ENCODE measurements around the gene CSH2. TPM values are rescaled to one million over a fixed set of nuclear protein-coding genes. Genes with fewer than 3 reads are reported as not detected.
"Not testable (repeated sequence)": the region's sequence is repeated elsewhere in the genome, so short reads cannot be mapped to it uniquely, and the experiment has no call there.

Gene CSH2
- total RNA-seq, 1 donor from 2014 or later = not detected

GRCh38 chr17:63880706-63881105 lies 7.2 kb upstream of the CSH2 start:
- no peak overlapping the region for H3K4me3 ChIP-seq (ENCODE audit: low read depth, low read length)
- TF ChIP-seq, protein P1, sequence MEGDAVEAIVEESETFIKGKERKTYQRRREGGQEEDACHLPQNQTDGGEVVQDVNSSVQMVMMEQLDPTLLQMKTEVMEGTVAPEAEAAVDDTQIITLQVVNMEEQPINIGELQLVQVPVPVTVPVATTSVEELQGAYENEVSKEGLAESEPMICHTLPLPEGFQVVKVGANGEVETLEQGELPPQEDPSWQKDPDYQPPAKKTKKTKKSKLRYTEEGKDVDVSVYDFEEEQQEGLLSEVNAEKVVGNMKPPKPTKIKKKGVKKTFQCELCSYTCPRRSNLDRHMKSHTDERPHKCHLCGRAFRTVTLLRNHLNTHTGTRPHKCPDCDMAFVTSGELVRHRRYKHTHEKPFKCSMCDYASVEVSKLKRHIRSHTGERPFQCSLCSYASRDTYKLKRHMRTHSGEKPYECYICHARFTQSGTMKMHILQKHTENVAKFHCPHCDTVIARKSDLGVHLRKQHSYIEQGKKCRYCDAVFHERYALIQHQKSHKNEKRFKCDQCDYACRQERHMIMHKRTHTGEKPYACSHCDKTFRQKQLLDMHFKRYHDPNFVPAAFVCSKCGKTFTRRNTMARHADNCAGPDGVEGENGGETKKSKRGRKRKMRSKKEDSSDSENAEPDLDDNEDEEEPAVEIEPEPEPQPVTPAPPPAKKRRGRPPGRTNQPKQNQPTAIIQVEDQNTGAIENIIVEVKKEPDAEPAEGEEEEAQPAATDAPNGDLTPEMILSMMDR (conservative IDR thresholded peaks at IDR 0.05; ENCODE audit: low read depth, low read length) = no peak
- DNase-seq (ENCODE audit: low read depth) = no peak

DNA sequence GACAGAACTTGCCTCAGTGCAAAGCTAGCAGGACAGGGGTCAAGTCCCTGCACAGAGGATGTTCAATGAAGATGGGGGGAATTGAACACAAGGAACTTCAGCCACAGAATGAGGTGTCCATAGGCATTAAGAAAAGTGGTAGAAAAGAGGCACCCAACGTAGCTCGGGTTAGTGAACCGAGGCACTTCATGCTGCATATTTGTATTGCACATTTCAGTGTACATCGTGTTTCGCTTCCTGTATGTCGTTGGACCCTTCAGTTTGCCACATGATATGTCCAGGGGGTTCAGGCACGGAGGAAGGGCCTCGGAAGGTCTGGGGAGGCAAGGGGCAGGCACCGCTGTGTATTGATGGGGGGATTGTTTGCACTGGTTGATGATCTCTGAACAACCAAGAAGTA lies 4.9 kb upstream of the CSH2 start:
- not testable (repeated sequence) for DNase-seq (ENCODE audit: low read depth); H3K4me3 ChIP-seq (ENCODE audit: low read depth, low read length)

GRCh38 chr17:63874693-63875092 lies 1.2 kb upstream of the CSH2 start:
- not testable (repeated sequence) for H3K4me3 ChIP-seq (ENCODE audit: low read depth, low read length); DNase-seq (ENCODE audit: low read depth)

DNA sequence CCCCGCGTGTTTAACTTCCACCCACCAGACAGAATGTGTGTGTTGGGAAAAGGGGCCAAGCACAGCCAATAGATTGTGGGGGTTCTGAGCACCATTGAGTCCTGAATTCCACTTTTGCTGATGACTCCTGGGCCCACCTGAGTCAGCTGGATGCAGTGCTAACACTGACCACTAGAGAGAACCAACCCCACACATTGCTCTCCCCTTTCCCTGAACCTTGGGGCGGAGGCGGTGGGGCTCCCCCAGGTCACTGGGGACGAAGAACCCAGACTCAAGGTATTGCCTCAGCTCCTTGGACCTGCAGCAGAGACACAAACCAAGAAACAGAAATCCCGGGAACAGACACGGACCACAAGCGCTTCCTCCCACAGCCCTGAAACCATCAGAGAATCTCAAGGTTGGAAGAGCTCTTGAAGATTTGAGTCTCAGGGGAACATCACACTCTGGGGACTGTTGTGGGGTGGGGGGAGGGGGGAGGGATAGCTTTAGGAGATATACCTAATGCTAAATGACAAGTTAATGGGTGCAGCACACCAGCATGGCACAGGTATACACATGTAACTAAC lies 667 bp upstream of the CSH2 start:
- DNase-seq (ENCODE audit: low read depth); H3K4me3 ChIP-seq (ENCODE audit: low read depth, low read length): not testable (repeated sequence)

GRCh38 chr17:63871646-63872365 lies 1.7 kb downstream of the CSH2 start:
- not testable (repeated sequence) for H3K4me3 ChIP-seq (ENCODE audit: low read depth, low read length); DNase-seq (ENCODE audit: low read depth)

GRCh38 chr17:63870292-63870665 lies 3.2 kb downstream of the CSH2 start:
- not testable (repeated sequence) for H3K4me3 ChIP-seq (ENCODE audit: low read depth, low read length); DNase-seq (ENCODE audit: low read depth)

- DNase-seq (ENCODE audit: low read depth) = not testable (repeated sequence)
Measured at GRCh38 chr17:63869491-63870291, 3.8 kb downstream of the CSH2 start.

DNA sequence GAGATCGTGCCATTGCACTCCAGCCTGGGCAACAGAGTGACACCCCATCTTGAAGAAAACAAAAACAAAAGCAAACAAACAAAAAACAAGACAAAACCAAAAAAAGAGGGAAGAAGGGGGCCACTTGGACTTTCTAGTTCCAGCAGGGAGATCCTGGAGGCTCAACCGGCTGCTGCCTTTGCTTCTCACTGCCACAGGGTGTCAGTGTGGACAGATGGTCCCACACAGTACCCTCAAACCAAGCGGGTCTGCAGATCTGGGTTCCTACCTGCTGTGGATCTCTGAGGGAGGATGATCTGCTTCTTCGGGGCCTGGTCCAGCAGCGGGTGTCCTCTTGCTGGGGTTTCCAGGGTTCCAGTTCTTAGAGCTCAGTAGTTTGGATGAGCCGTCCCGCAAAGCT lies 6.9 kb downstream of the CSH2 start:
- H3K4me3 ChIP-seq (ENCODE audit: low read depth, low read length); DNase-seq (ENCODE audit: low read depth): not testable (repeated sequence)
- TF ChIP-seq, protein P1 (conservative IDR thresholded peaks at IDR 0.05; ENCODE audit: low read depth, low read length) = peak; percentile 25

More at GRCh38 chr17:63869491-63870291, 3.8 kb downstream of the CSH2 start:
- not testable (repeated sequence) for H3K4me3 ChIP-seq (ENCODE audit: low read depth, low read length)

- no peak for DNase-seq (ENCODE audit: low read depth)
- no peak overlapping the region for H3K4me3 ChIP-seq (ENCODE audit: low read depth, low read length)
- TF ChIP-seq, protein P1 (conservative IDR thresholded peaks at IDR 0.05; ENCODE audit: low read depth, low read length) = no peak
Measured at GRCh38 chr17:63859257-63859656, 14.2 kb downstream of the CSH2 start.

- DNase-seq (ENCODE audit: low read depth); H3K4me3 ChIP-seq (ENCODE audit: low read depth, low read length): not testable (repeated sequence)
Measured at GRCh38 chr17:63856425-63856824, 17.1 kb downstream of the CSH2 start.

All from epithelial cell of proximal tubule (primary cell).